Muscle layer of duodenum (tissue), 2 donors: ENCODE data around the gene PGA5.
"Not testable (repeated sequence)": the region's sequence is repeated elsewhere in the genome, so short reads cannot be mapped to it uniquely, and the experiment has no call there.

ENCODE experiments used
- H3K27ac ChIP-seq: one replicate; pipeline ENCODE4 v1.7.0; 2013; ENCODE audit warnings: mild to moderate bottlenecking, low read length
- H3K27me3 ChIP-seq: one replicate; pipeline ENCODE4 v1.7.0; 2013; ENCODE audit warnings: low read depth, mild to moderate bottlenecking, control low read depth, low read length
- H3K36me3 ChIP-seq, 2 donors: one replicate each; pipeline ENCODE4 v1.7.0; 2013; ENCODE audit warnings: low read length in 2 of 2, control low read depth in 1 of 2, mild to moderate bottlenecking in 1 of 2; ENCODE audit not compliant: insufficient read depth in 2 of 2, control insufficient read depth in 1 of 2
- H3K4me1 ChIP-seq, 2 donors: one replicate each; pipeline ENCODE4 v1.7.0; 2013; ENCODE audit warnings: low read length in 2 of 2, mild to moderate bottlenecking in 2 of 2, control low read depth in 1 of 2, moderate library complexity in 1 of 2; ENCODE audit not compliant: insufficient read depth in 2 of 2, control insufficient read depth in 1 of 2
- H3K4me3 ChIP-seq, 2 donors: one replicate each; pipeline ENCODE4 v1.7.0; 2013; ENCODE audit warnings: low read length in 2 of 2, low read depth in 1 of 2, mild to moderate bottlenecking in 1 of 2
- H3K9me3 ChIP-seq, 2 donors: one replicate each; pipeline ENCODE4 v1.7.0; 2013; ENCODE audit warnings: low read length in 2 of 2, control low read depth in 1 of 2, mild to moderate bottlenecking in 1 of 2; ENCODE audit not compliant: control insufficient read depth in 1 of 2
- donor health status: healthy.

PGA5 gene

DNA sequence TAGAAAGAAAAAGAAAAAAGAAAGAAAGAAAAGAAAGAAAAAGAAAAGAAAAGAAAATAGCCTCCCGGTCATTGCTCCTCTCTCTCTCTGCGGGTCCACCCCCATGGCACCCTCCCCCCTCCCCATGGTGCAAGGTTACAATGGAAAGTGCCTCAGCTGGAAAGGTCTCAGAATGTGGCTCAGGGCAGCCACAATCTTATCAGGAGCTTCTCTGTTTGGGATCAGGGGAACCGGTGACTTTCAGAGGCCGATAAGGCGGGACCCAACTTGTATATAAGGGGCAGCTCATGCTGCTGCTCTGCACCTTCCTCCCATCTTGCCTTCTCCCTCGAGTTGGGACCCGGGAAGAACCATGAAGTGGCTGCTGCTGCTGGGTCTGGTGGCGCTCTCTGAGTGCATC lies at the start of gene PGA5:
TSS of gene PGA5 (plus strand) at position 301 of the 400 bp plus-strand sequence. CDS start at position 353, 52 bp downstream.
- not testable (repeated sequence) for H3K9me3 ChIP-seq, H3K27ac ChIP-seq, H3K36me3 ChIP-seq, H3K27me3 ChIP-seq, H3K4me1 ChIP-seq, H3K4me3 ChIP-seq

DNA sequence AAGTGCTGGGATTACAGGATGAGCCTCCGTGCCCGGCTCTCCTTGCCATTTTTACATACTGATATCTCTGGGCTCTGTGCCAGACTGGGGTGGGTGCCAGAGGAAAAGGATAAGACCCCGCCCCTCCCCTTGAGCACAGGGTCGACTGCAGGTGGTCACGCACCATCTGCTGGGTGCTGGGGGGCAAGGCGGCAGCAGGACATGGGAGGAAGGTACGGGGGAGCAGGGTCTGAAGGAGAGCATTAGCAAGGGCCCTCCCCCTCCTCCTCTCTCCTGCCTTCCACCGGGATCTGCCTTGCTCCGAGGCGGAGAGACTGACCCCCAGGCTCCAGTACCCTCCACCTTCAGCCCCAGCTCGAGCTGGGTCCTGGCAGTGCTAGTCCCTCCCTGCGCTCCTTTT lies 47.4 kb upstream of the PGA5 start:
- H3K36me3 ChIP-seq, result no peaks in the 10 kb centered on the region
- H3K4me3 ChIP-seq, result no peak overlapping the region
- H3K27me3 ChIP-seq, result no peaks in the 10 kb centered on the region
- no peaks in the 10 kb centered on the region for H3K4me1 ChIP-seq
- no peak overlapping the region for H3K27ac ChIP-seq
- no peaks in the 10 kb centered on the region for H3K9me3 ChIP-seq

DNA sequence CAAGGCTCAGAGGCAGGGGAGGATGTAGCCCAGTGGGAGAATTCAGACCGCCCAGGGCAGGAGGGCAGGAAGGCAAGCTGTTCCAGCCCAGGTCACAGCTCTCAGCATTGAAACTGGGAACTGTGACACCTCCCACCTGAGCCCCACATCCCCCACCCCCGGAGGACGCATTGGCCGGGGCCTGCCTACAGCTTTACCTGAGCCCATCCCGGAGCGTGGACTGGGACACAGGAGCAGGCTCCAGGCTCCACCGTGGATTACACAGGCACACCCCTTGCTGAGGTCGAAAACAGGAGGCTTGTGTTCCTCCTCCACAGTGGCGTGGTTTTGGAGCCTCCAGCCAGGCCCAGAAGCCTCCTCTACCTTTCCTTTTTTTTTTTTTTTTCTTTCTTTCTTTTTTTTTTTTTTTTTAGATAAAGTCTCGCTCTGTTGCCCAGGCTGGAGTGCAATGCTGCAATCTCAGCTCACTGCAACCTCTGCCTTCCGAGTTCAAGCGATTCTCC lies 46.8 kb upstream of the PGA5 start:
- no peaks in the 10 kb centered on the region for H3K27me3 ChIP-seq
- no peak overlapping the region for H3K27ac ChIP-seq
- no peak overlapping the region for H3K4me3 ChIP-seq
- H3K9me3 ChIP-seq, result peaks cover 0 to 5% of the 10 kb centered on the region in 2 donors
- no peaks in the 10 kb centered on the region for H3K36me3 ChIP-seq
- no peaks in the 10 kb centered on the region for H3K4me1 ChIP-seq

DNA sequence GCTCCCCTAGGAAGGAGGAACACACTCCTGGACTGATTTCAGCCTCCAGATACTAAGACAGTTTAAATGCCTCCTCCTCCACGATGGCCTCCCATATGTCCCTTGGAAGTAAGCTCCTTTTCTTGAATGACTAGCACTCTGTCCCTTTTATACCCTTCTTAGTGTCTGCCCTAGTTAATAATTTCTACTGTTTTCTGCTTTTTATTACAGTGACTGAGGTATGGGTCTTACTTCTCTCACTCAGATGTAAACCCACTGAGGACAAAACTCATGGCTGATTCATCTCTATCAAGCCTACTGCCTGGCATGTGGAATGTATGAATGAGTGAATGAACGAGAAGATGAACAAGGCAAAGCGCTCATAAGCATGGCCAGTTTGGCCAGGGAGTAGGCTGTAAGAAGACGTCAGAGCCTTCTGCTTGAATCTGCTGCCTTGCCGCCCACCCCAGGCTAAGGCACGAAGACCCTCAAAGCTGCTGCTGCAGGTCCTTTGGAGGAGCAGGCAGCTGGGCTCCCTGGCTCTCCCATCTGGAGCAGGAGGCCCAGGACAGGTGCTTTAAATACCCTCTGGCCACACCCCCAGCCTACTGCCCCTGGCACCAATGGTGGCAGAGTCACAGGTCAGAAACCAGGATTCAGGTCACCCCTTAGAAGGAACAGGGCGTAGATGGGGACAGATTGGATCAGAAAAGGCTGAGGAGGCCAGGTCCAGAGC lies 45.8 kb upstream of the PGA5 start:
- H3K4me1 ChIP-seq, result no peaks in the 10 kb centered on the region
- no peak overlapping the region for H3K27ac ChIP-seq
- no peaks in the 10 kb centered on the region for H3K27me3 ChIP-seq
- H3K9me3 ChIP-seq, result peaks cover 0 to 8% of the 10 kb centered on the region in 2 donors
- H3K36me3 ChIP-seq, result no peaks in the 10 kb centered on the region
- no peak overlapping the region for H3K4me3 ChIP-seq

DNA sequence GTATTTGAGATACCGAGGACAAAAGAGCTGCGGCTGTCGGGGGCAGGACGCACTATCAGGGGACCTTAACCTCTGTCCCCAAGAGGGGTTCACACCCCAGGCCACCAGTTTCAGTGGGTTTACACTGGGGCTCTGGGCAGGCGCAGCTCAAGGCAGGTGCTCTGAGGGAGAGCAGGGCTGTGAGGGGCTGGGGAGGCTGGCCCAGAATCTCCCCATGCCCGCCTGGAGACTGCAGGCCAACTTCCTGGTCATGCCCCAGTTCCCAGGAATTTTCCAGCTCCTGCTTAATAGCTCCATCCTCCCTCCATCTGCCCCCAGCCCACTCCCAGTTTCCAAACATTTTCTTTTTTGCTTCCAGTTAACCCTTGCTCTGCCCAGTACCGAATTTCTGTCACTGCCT lies 45.3 kb upstream of the PGA5 start:
- H3K9me3 ChIP-seq, result peaks cover 0 to 8% of the 10 kb centered on the region in 2 donors
- no peaks in the 10 kb centered on the region for H3K4me1 ChIP-seq
- no peak overlapping the region for H3K27ac ChIP-seq
- no peak overlapping the region for H3K4me3 ChIP-seq
- H3K27me3 ChIP-seq, result no peaks in the 10 kb centered on the region
- no peaks in the 10 kb centered on the region for H3K36me3 ChIP-seq

DNA sequence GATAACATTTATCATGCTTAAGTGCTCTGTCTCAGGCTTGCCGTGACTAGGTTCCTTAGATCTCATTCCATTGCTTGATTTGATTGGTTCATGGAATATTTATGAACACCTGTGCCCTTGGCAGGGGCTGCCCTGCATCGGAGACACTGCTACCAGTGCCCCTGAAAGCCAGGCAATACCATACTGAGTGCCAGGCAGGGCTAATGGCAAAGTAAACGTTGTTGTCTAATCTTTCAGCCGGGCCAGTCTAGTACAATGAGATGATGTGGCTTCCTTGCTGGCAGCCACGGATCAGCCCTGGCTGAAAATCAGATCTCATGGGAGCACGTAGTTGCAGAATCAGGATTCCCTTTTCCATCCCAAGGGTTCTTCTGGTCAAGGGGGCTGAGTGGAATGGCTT lies 42.6 kb upstream of the PGA5 start:
- H3K4me3 ChIP-seq, result no peak overlapping the region
- no peaks in the 10 kb centered on the region for H3K36me3 ChIP-seq
- no peaks in the 10 kb centered on the region for H3K27me3 ChIP-seq
- no peak overlapping the region for H3K27ac ChIP-seq
- no peaks in the 10 kb centered on the region for H3K4me1 ChIP-seq
- H3K9me3 ChIP-seq, result peaks cover 0 to 8% of the 10 kb centered on the region in 2 donors

DNA sequence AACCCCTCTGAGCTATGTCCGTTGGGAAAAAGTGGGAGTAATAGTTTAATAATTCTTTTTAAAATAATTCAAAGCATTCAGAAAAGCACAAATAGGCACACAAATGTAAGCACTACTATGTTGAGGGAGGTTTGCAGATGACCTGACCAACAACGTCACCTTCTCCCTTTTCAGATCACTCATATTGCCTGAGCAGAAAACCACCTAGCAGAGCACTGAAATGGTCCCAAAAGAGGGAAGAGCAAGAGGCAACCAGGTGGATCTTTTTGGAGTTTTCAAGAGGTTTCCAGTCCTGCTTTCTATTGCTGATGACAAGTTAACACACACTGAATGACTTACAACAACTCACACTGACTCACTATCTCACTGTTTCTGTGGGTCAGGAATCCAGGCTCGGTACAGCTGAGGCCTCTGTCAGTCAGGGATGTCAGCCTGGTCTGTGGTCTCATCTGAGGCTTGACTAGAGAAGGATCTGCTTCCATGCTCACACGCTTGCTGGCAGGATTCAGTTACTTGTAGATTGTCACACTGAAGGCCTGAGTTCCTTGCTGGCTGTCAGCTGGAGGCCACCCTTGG lies 41.9 kb upstream of the PGA5 start:
- Histone ChIP-seq H3K27ac (no peak overlapping the region), H3K4me1 (no peaks in the 10 kb centered on the region), H3K27me3 (no peaks in the 10 kb centered on the region)

DNA sequence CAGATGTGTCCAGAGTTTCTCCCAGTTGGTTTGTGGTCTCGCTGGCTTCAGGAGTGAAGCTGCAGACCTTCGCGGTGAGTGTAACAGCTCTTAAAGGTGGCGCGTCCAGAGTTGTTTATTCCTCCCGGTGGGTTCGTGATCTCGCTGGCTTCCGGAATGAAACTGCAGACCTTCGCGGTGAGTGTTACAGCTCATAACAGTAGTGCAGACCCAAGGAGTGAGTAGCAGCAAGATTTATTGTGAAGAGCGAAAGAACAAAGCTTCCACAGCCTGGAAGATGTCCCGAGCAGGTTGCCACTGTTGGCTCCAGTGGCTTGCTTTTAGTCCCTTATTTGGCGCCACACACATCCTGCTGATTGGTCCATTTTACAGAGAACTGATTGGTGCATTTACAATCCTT lies 39.5 kb upstream of the PGA5 start:
- Histone ChIP-seq H3K27ac (no peak overlapping the region), H3K36me3 (no peaks in the 10 kb centered on the region), H3K9me3 (peaks cover 0 to 8% of the 10 kb centered on the region in 2 donors), H3K4me3 (no peak overlapping the region), H3K27me3 (no peaks in the 10 kb centered on the region), H3K4me1 (no peaks in the 10 kb centered on the region)

More for the DNA sequence above, 41.9 kb upstream of the PGA5 start:
- Histone ChIP-seq H3K36me3 (no peaks in the 10 kb centered on the region), H3K9me3 (peaks cover 0 to 8% of the 10 kb centered on the region in 2 donors), H3K4me3 (no peak overlapping the region)

DNA sequence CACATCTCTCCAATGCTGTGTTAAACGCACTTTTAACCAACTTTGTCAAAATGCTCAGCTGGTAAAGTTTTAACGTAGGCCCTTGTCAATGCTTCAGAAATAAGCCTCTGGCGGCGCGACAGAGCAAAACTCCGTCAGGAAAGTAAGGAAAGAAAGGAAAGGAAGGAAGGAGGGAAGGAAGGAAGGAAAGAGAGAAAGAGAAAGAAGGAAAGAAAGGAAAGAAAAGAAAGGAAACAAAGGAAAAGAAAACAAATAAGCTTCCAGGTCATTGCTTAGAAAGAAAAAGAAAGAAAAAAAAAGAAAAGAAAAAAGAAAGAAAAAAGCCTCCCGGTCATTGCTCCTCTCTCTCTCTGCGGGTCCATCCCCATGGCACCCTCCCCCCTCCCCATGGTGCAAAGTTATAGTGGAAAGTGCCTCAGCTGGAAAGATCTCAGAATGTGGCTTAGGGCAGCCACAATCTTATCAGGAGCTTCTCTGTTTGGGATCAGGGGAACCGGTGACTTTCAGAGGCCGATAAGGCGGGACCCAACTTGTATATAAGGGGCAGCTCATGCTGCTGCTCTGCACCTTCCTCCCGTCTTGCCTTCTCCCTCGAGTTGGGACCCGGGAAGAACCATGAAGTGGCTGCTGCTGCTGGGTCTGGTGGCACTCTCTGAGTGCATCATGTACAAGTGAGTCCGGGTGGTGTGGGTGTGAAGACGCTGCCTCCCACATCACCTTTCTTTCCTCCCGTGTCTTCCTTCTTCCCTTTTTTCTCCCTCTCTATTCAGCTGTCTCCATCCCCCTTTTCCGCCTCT lies 37.8 kb upstream of the PGA5 start, which contains the start of gene PGA3:
TSS of gene PGA3 (plus strand) at position 566 of the 797 bp plus-strand sequence. CDS start at position 616, 50 bp downstream.
- H3K27ac ChIP-seq, H3K27me3 ChIP-seq, H3K4me3 ChIP-seq, H3K9me3 ChIP-seq, H3K4me1 ChIP-seq, H3K36me3 ChIP-seq: not testable (repeated sequence)

DNA sequence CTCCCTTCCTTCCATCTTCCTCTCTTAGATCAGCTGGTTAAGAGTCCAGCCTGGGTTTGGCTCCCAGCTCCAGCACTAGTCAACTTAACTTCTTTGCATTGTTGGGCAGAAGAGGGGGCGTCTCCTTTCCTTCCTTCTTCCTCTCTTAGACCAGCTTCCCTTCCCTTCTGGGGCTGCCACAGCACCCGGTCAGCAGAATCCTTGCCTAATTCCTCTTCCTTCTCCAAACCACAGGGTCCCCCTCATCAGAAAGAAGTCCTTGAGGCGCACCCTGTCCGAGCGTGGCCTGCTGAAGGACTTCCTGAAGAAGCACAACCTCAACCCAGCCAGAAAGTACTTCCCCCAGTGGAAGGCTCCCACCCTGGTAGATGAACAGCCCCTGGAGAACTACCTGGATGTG lies 37.1 kb upstream of the PGA5 start:
- not testable (repeated sequence) for H3K4me1 ChIP-seq, H3K27ac ChIP-seq, H3K9me3 ChIP-seq, H3K27me3 ChIP-seq, H3K4me3 ChIP-seq, H3K36me3 ChIP-seq

DNA sequence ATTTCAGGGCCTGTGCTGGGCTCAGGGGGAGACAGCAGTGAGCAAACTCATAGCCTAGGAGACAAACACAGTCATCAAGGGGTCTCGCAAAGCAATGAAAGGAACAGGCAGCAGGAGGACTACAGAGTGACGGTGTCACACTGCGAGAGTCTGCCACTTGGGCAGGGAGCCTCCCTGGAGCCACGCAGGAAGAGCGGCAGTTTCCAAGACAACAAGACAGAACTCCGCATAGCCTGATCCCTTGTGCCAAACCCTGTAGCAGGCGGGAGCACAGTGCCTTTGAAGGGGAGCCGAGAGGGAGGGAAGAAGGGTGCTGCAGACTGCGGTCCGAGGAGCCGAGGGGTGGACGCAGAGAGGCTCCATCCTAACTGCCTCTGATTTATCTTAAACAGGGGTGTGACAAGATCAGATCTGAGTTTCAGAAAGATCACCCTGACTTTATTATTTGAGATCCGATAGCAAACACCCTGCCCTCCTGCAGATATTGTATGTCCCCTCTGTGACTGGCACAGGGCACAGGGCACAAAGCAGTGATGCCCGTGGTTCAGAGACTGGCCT lies 36.4 kb upstream of the PGA5 start:
- not testable (repeated sequence) for H3K9me3 ChIP-seq, H3K4me3 ChIP-seq, H3K4me1 ChIP-seq

More for the DNA sequence above, 36.4 kb upstream of the PGA5 start:
- H3K27me3 ChIP-seq, H3K36me3 ChIP-seq, H3K27ac ChIP-seq: not testable (repeated sequence)
